GM12878 (cell line): Measurements from ENCODE around the gene PDE10A. TPM values are rescaled to one million over a fixed set of nuclear protein-coding genes. Genes with fewer than 3 reads are reported as not detected.

Source experiments
- ATAC-seq: fragments of 200-7000 bp; cut with Tn5 transposase; 3 replicates; pipeline ENCODE4 v1.9.1; 2020; ENCODE audit warnings: mild to moderate bottlenecking, moderate library complexity
- BruUV-seq: library from RNA; stranded (reverse); fragments of 400-500 nt; replicated peaks from 2 replicates; lab custom pipeline; 2021; lab: Mats Ljungman, UMichigan
- CTCF ChIA-PET: fragments of 300-600 bp; sonication (Branson Sonifier 250); formaldehyde crosslinking; extraction: SDS; loops from one replicate; lab custom pipeline; 2021; ENCODE audit warnings: inconsistent platforms; lab: Yijun Ruan, JAX
- POLR2A ChIA-PET: fragments of 350-600 bp; formaldehyde crosslinking; extraction: SDS; loops from one replicate; lab custom pipeline; 2021; ENCODE audit warnings: inconsistent platforms; lab: Charles Lee
- RAD21 ChIA-PET: fragments of 300-600 bp; sonication (Branson Sonifier 250); formaldehyde crosslinking; loops from one replicate; lab custom pipeline; 2023; ENCODE audit warnings: antibody characterized with exemption; ENCODE audit not compliant: unreplicated experiment; lab: Charles Lee
- SMC1A ChIA-PET: fragments of 300-600 bp; sonication (Branson Sonifier 250); formaldehyde crosslinking; loops from one replicate; lab custom pipeline; 2023; ENCODE audit not compliant: unreplicated experiment, uncharacterized antibody; lab: Charles Lee
- DNase-seq: peaks from one replicate; pipeline ENCODE4 v3.0.0-alpha.2; 2011; ENCODE audit warnings: low read depth, low spot score
- FAIRE-seq: peaks from 3 replicates; lab custom pipeline; 2011; peaks lifted over from hg19 to GRCh38; lab: Jason Lieb, UNC
- H2AFZ ChIP-seq: 2 replicates; pipeline ENCODE4 v1.6.0; 2011; ENCODE audit warnings: low read depth, low read length, control low read depth; ENCODE audit not compliant: control insufficient read depth
- H3K27ac ChIP-seq: 2 replicates; pipeline ENCODE4 v1.5.1; 2011; ENCODE audit warnings: control low read depth; ENCODE audit not compliant: control insufficient read depth, insufficient read depth
- H3K27me3 ChIP-seq, 2 experiments: replicated peaks in 1 of 2; 2 replicates each; pipeline versions ENCODE4 v1.6.0 to v1.6.1; 2011; ENCODE audit warnings: low read length in 1 of 2; ENCODE audit not compliant: control insufficient read depth in 2 of 2, insufficient read depth in 2 of 2
- H3K36me3 ChIP-seq, 2 experiments: 2 replicates each; pipeline ENCODE4 v1.5.1; 2011; ENCODE audit warnings: low read length in 1 of 2; ENCODE audit not compliant: control insufficient read depth in 2 of 2, insufficient read depth in 2 of 2
- H3K4me1 ChIP-seq: 2 replicates; pipeline ENCODE4 v1.6.1; 2011; ENCODE audit warnings: mild to moderate bottlenecking, low read length, moderate library complexity, mixed read lengths; ENCODE audit not compliant: control insufficient read depth, insufficient read depth
- H3K4me2 ChIP-seq: 2 replicates; pipeline ENCODE4 v1.6.0; 2011; ENCODE audit warnings: control low read depth; ENCODE audit not compliant: control insufficient read depth, insufficient read depth
- H3K4me3 ChIP-seq: fragments of 200-600 bp; sonication (generic); 2 replicates; pipeline ENCODE4 v1.5.1; 2016
- H3K79me2 ChIP-seq: 2 replicates; pipeline ENCODE4 v1.6.0; 2011; ENCODE audit warnings: low read length; ENCODE audit not compliant: control insufficient read depth, insufficient read depth
- H3K9ac ChIP-seq: 2 replicates; pipeline ENCODE4 v1.8.0; 2011; ENCODE audit warnings: low read length, control low read depth, mixed read lengths; ENCODE audit not compliant: control insufficient read depth, insufficient read depth
- H3K9me3 ChIP-seq: replicated peaks from 3 replicates; pipeline ENCODE4 v1.5.1; 2011; ENCODE audit warnings: mild to moderate bottlenecking, low read length; ENCODE audit not compliant: control insufficient read depth, insufficient read depth
- H4K20me1 ChIP-seq: 2 replicates; pipeline ENCODE4 v1.6.0; 2011; ENCODE audit not compliant: control insufficient read depth, insufficient read depth
- BCL11A ChIP-seq: IDR thresholded peaks from 2 replicates; pipeline ENCODE4 v1.6.1; 2011; ENCODE audit warnings: low read depth, low read length
- DPF2 ChIP-seq: fragments of 450-650 bp; IDR thresholded peaks from 2 replicates; pipeline ENCODE4 v1.6.1; 2017; ENCODE audit warnings: mild to moderate bottlenecking
- IRF4 ChIP-seq: IDR thresholded peaks from 2 replicates; pipeline ENCODE4 v1.6.1; 2011; ENCODE audit warnings: low read depth, low read length
- MEF2A ChIP-seq: IDR thresholded peaks from 2 replicates; pipeline ENCODE4 v1.6.1; 2011; ENCODE audit warnings: low read depth, mild to moderate bottlenecking, low read length, moderate library complexity; ENCODE audit not compliant: insufficient read depth
- MYB ChIP-seq: fragments of 150-350 bp; IDR thresholded peaks from 2 replicates; pipeline ENCODE4 v1.6.1; 2014; ENCODE audit warnings: mild to moderate bottlenecking, low read depth, low read length, borderline replicate concordance
- NBN ChIP-seq: fragments of 450-650 bp; IDR thresholded peaks from 2 replicates; pipeline ENCODE4 v1.6.1; 2016
- NR2C1 ChIP-seq: fragments of 450-650 bp; IDR thresholded peaks from 2 replicates; pipeline ENCODE4 v1.6.1; 2017; ENCODE audit warnings: antibody characterized with exemption, mild to moderate bottlenecking, moderate library complexity
- POLR2AphosphoS2 ChIP-seq: IDR thresholded peaks from 2 replicates; pipeline ENCODE4 v1.6.1; 2011; ENCODE audit warnings: low read depth, mild to moderate bottlenecking, low read length, improper control_type of control experiment, moderate library complexity
- RB1 ChIP-seq: fragments of 450-650 bp; formaldehyde crosslinking; IDR thresholded peaks from 2 replicates; pipeline ENCODE4 v1.6.1; 2017; ENCODE audit warnings: mild to moderate bottlenecking, borderline replicate concordance
- SMAD1 ChIP-seq: fragments of 450-650 bp; IDR thresholded peaks from 2 replicates; pipeline ENCODE4 v1.6.1; 2018; ENCODE audit warnings: mild to moderate bottlenecking, low read depth; ENCODE audit not compliant: partially characterized antibody
- SMC3 ChIP-seq: IDR thresholded peaks from 2 replicates; pipeline ENCODE4 v1.6.1; 2011; ENCODE audit warnings: low read length, improper control_type of control experiment, borderline replicate concordance
- SPI1 ChIP-seq: IDR thresholded peaks from 2 replicates; pipeline ENCODE4 v1.6.1; 2011; ENCODE audit warnings: low read depth, mild to moderate bottlenecking, low read length, moderate library complexity, borderline replicate concordance; ENCODE audit not compliant: insufficient read depth
- SUZ12 ChIP-seq: fragments of 200-600 bp; sonication (generic); IDR thresholded peaks from one replicate; pipeline ENCODE4 v1.6.1; 2018; ENCODE audit warnings: antibody characterized with exemption, mild to moderate bottlenecking; ENCODE audit not compliant: unreplicated experiment
- ZBED1 ChIP-seq: IDR thresholded peaks from 2 replicates; pipeline ENCODE4 v1.6.1; 2016; ENCODE audit warnings: borderline replicate concordance
- WGBS: methylation state at CpG from one replicate; pipeline ENCODE4 v1.1.6; 2016; ENCODE audit warnings: low lambda C conversion rate; ENCODE audit not compliant: insufficient replicate concordance, insufficient coverage; ENCODE audit errors: missing lambda C conversion rate; 5-methylcytosine and 5-hydroxymethylcytosine counted together
- in situ Hi-C: fragments of 300-500 bp; cut with MboI; formaldehyde crosslinking; loops from 9 replicates; pipeline ENCODE4 v1.14.3; 2018; ENCODE audit warnings: mixed read lengths
- intact Hi-C: fragments of 100-400 bp; cut with micrococcal nuclease; formaldehyde crosslinking; loops from one replicate; pipeline ENCODE4 v1.14.2; 2022; ENCODE audit not compliant: unreplicated experiment
- polyA plus RNA-seq, 11 experiments: library from polyadenylated mRNA; depleted of rRNA in 4 of 11; unstranded in 6 of 11; stranded (reverse) in 5 of 11; fragments of >200 nt; fragmentation: Nextera tagmentation in 4 of 11; fragmentation: Illumina TruSeq in 1 of 11; extraction: Ambion mirVana in 4 of 11; extraction: Trizol in 1 of 11; gene quantifications; 1 replicate in 1 of 11; 2 replicates in 10 of 11; pipeline versions ENCODE4 v1.2.1 to v1.2.3, GENCODE V29; 2011 to 2016; ENCODE audit warnings: inconsistent platforms in 2 of 11, missing spikeins in 2 of 11, low read depth in 1 of 11
- total RNA-seq, 4 experiments: library from RNA; depleted of rRNA in 3 of 4; stranded (reverse); fragments of >200 nt in 3 of 4; fragmentation: Illumina TruSeq in 1 of 4; extraction: Trizol in 1 of 4; gene quantifications; 2 replicates each; pipeline versions ENCODE4 v1.2.1 to v1.2.3, GENCODE V29; 2013 to 2021
- TF ChIP-seq, protein P1 (sequence below): fragments of 450-650 bp; IDR thresholded peaks from 2 replicates; pipeline ENCODE4 v1.6.1; 2017; ENCODE audit warnings: low read depth, mild to moderate bottlenecking, moderate library complexity
- TF ChIP-seq, protein P2 (sequence below): fragments of 450-650 bp; formaldehyde crosslinking; IDR thresholded peaks from 2 replicates; pipeline ENCODE4 v1.4.0; 2020; ENCODE audit warnings: mild to moderate bottlenecking, moderate library complexity

Gene PDE10A
- total and polyA plus RNA-seq, 10 of the 15 experiments (the other 5 are each of a cell fraction or from before 2014, with no cell fraction given): under 0.01 to 1.3 (median 0.03) TPM; not detected in 2

DNA sequence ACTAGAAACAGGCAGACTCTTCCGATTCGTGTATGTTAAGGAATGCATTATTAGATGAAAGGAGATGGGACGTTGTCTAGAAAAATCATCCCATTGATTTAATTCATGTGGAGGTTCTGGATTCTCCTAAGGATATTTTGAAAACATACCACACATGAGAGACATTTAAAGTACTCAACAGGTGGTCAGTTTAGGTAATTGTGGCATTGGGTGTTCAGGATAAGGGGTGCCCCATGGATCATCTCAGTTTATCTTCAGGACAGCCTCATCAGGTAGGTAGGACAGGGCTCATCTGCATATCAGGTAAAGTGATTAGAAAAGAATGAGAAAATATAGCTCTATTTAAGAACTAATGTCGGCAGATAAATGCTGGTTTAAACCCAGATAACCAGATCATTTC lies 15.9 kb upstream of the PDE10A start (continued):
- TF ChIP-seq, protein P1, sequence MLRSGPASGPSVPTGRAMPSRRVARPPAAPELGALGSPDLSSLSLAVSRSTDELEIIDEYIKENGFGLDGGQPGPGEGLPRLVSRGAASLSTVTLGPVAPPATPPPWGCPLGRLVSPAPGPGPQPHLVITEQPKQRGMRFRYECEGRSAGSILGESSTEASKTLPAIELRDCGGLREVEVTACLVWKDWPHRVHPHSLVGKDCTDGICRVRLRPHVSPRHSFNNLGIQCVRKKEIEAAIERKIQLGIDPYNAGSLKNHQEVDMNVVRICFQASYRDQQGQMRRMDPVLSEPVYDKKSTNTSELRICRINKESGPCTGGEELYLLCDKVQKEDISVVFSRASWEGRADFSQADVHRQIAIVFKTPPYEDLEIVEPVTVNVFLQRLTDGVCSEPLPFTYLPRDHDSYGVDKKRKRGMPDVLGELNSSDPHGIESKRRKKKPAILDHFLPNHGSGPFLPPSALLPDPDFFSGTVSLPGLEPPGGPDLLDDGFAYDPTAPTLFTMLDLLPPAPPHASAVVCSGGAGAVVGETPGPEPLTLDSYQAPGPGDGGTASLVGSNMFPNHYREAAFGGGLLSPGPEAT: no peak

DNA sequence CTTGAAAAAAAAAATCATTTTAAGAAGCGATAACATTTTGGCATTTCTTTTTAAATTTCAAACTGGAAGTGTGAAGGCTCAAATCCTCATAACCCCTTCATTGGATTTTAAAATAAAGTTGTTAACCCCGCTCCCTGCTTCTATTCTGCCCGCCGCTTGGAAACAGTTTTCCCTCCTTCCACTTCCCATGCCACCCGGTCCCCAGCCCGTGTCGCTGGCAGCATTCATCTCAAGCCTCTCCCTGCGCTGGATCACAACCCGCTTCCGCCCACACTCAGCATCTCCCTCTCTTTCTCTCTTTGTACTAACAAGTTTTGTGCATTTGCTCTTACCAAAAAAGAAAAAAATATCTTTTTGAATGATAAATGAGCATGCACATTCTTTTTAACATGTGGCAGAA lies 15.4 kb upstream of the PDE10A start:
- Histone ChIP-seq H3K9ac (no peak overlapping the region), H3K27ac (no peak overlapping the region), H3K4me3 (no peak overlapping the region), H3K36me3 (no peaks in the 10 kb centered on the region), H3K4me1 (no peaks in the 10 kb centered on the region), H2AFZ (no peak overlapping the region), H3K4me2 (no peak overlapping the region), H4K20me1 (no peaks in the 10 kb centered on the region), H3K9me3 (no peaks in the 10 kb centered on the region), H3K27me3 (no peaks in the 10 kb centered on the region), H3K79me2 (no peaks in the 10 kb centered on the region)
- DNase-seq: no peak
- RAD21 ChIA-PET: no interaction called here
- no peak for FAIRE-seq
- WGBS: 91% methylated on average over 10 of the region's 10 CpGs
- intact Hi-C loops: no loop called here
- no peak for ATAC-seq
- POLR2A ChIA-PET: no interaction called here
- no peak for TF ChIP-seq MYB
- no peak for TF ChIP-seq SPI1
- no peak for TF ChIP-seq RB1
- TF ChIP-seq DPF2: no peak
- TF ChIP-seq SMAD1: no peak
- no peak for TF ChIP-seq SUZ12
- no peak for TF ChIP-seq IRF4
- no peak for TF ChIP-seq MEF2A
- TF ChIP-seq, protein P2, sequence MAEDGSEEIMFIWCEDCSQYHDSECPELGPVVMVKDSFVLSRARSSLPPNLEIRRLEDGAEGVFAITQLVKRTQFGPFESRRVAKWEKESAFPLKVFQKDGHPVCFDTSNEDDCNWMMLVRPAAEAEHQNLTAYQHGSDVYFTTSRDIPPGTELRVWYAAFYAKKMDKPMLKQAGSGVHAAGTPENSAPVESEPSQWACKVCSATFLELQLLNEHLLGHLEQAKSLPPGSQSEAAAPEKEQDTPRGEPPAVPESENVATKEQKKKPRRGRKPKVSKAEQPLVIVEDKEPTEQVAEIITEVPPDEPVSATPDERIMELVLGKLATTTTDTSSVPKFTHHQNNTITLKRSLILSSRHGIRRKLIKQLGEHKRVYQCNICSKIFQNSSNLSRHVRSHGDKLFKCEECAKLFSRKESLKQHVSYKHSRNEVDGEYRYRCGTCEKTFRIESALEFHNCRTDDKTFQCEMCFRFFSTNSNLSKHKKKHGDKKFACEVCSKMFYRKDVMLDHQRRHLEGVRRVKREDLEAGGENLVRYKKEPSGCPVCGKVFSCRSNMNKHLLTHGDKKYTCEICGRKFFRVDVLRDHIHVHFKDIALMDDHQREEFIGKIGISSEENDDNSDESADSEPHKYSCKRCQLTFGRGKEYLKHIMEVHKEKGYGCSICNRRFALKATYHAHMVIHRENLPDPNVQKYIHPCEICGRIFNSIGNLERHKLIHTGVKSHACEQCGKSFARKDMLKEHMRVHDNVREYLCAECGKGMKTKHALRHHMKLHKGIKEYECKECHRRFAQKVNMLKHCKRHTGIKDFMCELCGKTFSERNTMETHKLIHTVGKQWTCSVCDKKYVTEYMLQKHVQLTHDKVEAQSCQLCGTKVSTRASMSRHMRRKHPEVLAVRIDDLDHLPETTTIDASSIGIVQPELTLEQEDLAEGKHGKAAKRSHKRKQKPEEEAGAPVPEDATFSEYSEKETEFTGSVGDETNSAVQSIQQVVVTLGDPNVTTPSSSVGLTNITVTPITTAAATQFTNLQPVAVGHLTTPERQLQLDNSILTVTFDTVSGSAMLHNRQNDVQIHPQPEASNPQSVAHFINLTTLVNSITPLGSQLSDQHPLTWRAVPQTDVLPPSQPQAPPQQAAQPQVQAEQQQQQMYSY: no peak
- TF ChIP-seq BCL11A: no peak
- no peak for TF ChIP-seq ZBED1
- TF ChIP-seq NBN: no peak
- TF ChIP-seq NR2C1: no peak
- TF ChIP-seq POLR2AphosphoS2: no peak
- no peak for TF ChIP-seq SMC3
- BruUV-seq: no TSS peak
- SMC1A ChIA-PET: no interaction called here
- CTCF ChIA-PET: no interaction called here
- in situ Hi-C loops: no loop called here
